ENCODE data around the gene NXPH2. TPM values are rescaled to one million over a fixed set of nuclear protein-coding genes. Genes with fewer than 3 reads are reported as not detected.

NXPH2 gene
- total and polyA plus RNA-seq, 2 experiments from 2014 or later: 5.4 to 8.4 TPM

- no peaks in the 10 kb centered on the region for H3K9me3 ChIP-seq (ENCODE audit: low read depth)
- no peaks in the 10 kb centered on the region for H3K36me3 ChIP-seq
- H3K4me1 ChIP-seq (ENCODE audit: low read depth): peaks cover 5% of the 10 kb centered on the region
- TF ChIP-seq CTCF (IDR thresholded peaks at IDR 0.05; ENCODE audit: low read depth, low read length): no peak
- no peak overlapping the region for H3K27ac ChIP-seq
- H3K27me3 ChIP-seq: no peaks in the 10 kb centered on the region
- DNase-seq (ENCODE audit: low read depth in 1 of 2, low spot score in 1 of 2): no peak
- H3K4me3 ChIP-seq: no peak overlapping the region
Measured at GRCh38 chr2:138732651-138733050, 47.5 kb downstream of the NXPH2 start.

- no peak for TF ChIP-seq CTCF (IDR thresholded peaks at IDR 0.05; ENCODE audit: low read depth, low read length)
- H3K4me1 ChIP-seq (ENCODE audit: low read depth): peaks cover 5% of the 10 kb centered on the region
- H3K4me3 ChIP-seq: no peak overlapping the region
- no peak overlapping the region for H3K27ac ChIP-seq
- H3K36me3 ChIP-seq: no peaks in the 10 kb centered on the region
- H3K27me3 ChIP-seq: no peaks in the 10 kb centered on the region
- DNase-seq (ENCODE audit: low read depth in 1 of 2, low spot score in 1 of 2): no peak
- no peaks in the 10 kb centered on the region for H3K9me3 ChIP-seq (ENCODE audit: low read depth)
Measured at GRCh38 chr2:138730497-138731030, 49.6 kb downstream of the NXPH2 start.

GRCh38 chr2:138727956-138728355, 52.2 kb downstream of the NXPH2 start:
- Histone ChIP-seq H3K4me3 (no peak overlapping the region), H3K36me3 (no peaks in the 10 kb centered on the region), H3K9me3 (ENCODE audit: low read depth) (no peaks in the 10 kb centered on the region), H3K4me1 (ENCODE audit: low read depth) (peaks cover 5% of the 10 kb centered on the region), H3K27ac (no peak overlapping the region), H3K27me3 (no peaks in the 10 kb centered on the region)
- TF ChIP-seq CTCF (IDR thresholded peaks at IDR 0.05; ENCODE audit: low read depth, low read length): no peak
- DNase-seq (ENCODE audit: low read depth in 1 of 2, low spot score in 1 of 2): no peak

- H3K4me1 ChIP-seq (ENCODE audit: low read depth): peaks cover 7% of the 10 kb centered on the region
- no peak overlapping the region for H3K4me3 ChIP-seq
- H3K36me3 ChIP-seq: no peaks in the 10 kb centered on the region
- DNase-seq (ENCODE audit: low read depth in 1 of 2, low spot score in 1 of 2): no peak
- no peaks in the 10 kb centered on the region for H3K9me3 ChIP-seq (ENCODE audit: low read depth)
- H3K27me3 ChIP-seq: no peaks in the 10 kb centered on the region
- TF ChIP-seq CTCF (IDR thresholded peaks at IDR 0.05; ENCODE audit: low read depth, low read length): no peak
- H3K27ac ChIP-seq: no peak overlapping the region
Measured at GRCh38 chr2:138726681-138727080, 53.5 kb downstream of the NXPH2 start.

GRCh38 chr2:138724729-138725459, 55.3 kb downstream of the NXPH2 start:
- H3K27ac ChIP-seq: no peak overlapping the region

More at GRCh38 chr2:138724729-138725459, 55.3 kb downstream of the NXPH2 start:
- no peak for DNase-seq (ENCODE audit: low read depth in 1 of 2, low spot score in 1 of 2)
- Histone ChIP-seq H3K4me1 (ENCODE audit: low read depth) (peaks cover 4% of the 10 kb centered on the region), H3K36me3 (no peaks in the 10 kb centered on the region), H3K4me3 (no peak overlapping the region), H3K9me3 (ENCODE audit: low read depth) (no peaks in the 10 kb centered on the region), H3K27me3 (no peaks in the 10 kb centered on the region)
- TF ChIP-seq CTCF (IDR thresholded peaks at IDR 0.05; ENCODE audit: low read depth, low read length): no peak
